Islet of Langerhans (tissue), 1 donor: ENCODE results near the gene ANKMY1.
"Not testable (repeated sequence)": the region's sequence is repeated elsewhere in the genome, so short reads cannot be mapped to it uniquely, and the experiment has no call there.

Source experiments
- FAIRE-seq: peaks from one replicate; lab custom pipeline; 2011; peaks lifted over from hg19 to GRCh38; lab: Jason Lieb, UNC

The ANKMY1 gene

GRCh38 chr2:240554767-240555493 lies 2.9 kb downstream of the ANKMY1 start:
- FAIRE-seq: no peak

- FAIRE-seq: no peak
These were observed 3.8 kb downstream of the ANKMY1 start for GRCh38 chr2:240553956-240554480.

GRCh38 chr2:240551811-240552210 lies 6.0 kb downstream of the ANKMY1 start:
- no peak for FAIRE-seq

GRCh38 chr2:240551288-240551687 lies 6.5 kb downstream of the ANKMY1 start:
- FAIRE-seq: no peak

GRCh38 chr2:240539906-240540305 lies 17.9 kb downstream of the ANKMY1 start:
- FAIRE-seq: no peak

GRCh38 chr2:240539101-240539500 lies 18.7 kb downstream of the ANKMY1 start:
- not testable (repeated sequence) for FAIRE-seq

- no peak for FAIRE-seq
These were observed 19.6 kb downstream of the ANKMY1 start for GRCh38 chr2:240538031-240538780.

GRCh38 chr2:240532031-240532775 lies 25.6 kb downstream of the ANKMY1 start:
- FAIRE-seq: no peak

GRCh38 chr2:240531038-240531437 lies 26.8 kb downstream of the ANKMY1 start:
- FAIRE-seq: no peak

- FAIRE-seq: no peak
These were observed 27.6 kb downstream of the ANKMY1 start for GRCh38 chr2:240530181-240530580.

GRCh38 chr2:240529344-240529999 lies 28.3 kb downstream of the ANKMY1 start:
- no peak for FAIRE-seq

- no peak for FAIRE-seq
These were observed 29.3 kb downstream of the ANKMY1 start for GRCh38 chr2:240528406-240529040.

- no peak for FAIRE-seq
These were observed 30.5 kb downstream of the ANKMY1 start for GRCh38 chr2:240527153-240527750.

- FAIRE-seq: no peak
These were observed 31.3 kb downstream of the ANKMY1 start for GRCh38 chr2:240526521-240526920.

- no peak for FAIRE-seq
These were observed 32.0 kb downstream of the ANKMY1 start for GRCh38 chr2:240525802-240526201.

- FAIRE-seq: no peak
These were observed 32.6 kb downstream of the ANKMY1 start for GRCh38 chr2:240524963-240525718.

GRCh38 chr2:240523451-240524281 lies 34.1 kb downstream of the ANKMY1 start:
- FAIRE-seq: no peak

- FAIRE-seq: no peak
These were observed 35.4 kb downstream of the ANKMY1 start for GRCh38 chr2:240522406-240522805.

- not testable (repeated sequence) for FAIRE-seq
These were observed 35.9 kb downstream of the ANKMY1 start for GRCh38 chr2:240521885-240522284.

GRCh38 chr2:240520974-240521350 lies 36.8 kb downstream of the ANKMY1 start:
- no peak for FAIRE-seq
